AG10803 (cell line): ENCODE measurements around the gene ZAP70.

Experiments
- DNase-seq: peaks from one replicate; pipeline ENCODE4 v3.0.0; 2010; ENCODE audit warnings: low read depth
- H3K4me3 ChIP-seq: 2 replicates; pipeline ENCODE4 v1.5.1; 2011; ENCODE audit warnings: mild to moderate bottlenecking, low read length, control low read depth
- CTCF ChIP-seq: conservative IDR thresholded peaks from 2 replicates; pipeline ENCODE4 v1.5.1; 2011; ENCODE audit warnings: mild to moderate bottlenecking, low read length, control low read depth, inconsistent platforms

ZAP70 gene

DNA sequence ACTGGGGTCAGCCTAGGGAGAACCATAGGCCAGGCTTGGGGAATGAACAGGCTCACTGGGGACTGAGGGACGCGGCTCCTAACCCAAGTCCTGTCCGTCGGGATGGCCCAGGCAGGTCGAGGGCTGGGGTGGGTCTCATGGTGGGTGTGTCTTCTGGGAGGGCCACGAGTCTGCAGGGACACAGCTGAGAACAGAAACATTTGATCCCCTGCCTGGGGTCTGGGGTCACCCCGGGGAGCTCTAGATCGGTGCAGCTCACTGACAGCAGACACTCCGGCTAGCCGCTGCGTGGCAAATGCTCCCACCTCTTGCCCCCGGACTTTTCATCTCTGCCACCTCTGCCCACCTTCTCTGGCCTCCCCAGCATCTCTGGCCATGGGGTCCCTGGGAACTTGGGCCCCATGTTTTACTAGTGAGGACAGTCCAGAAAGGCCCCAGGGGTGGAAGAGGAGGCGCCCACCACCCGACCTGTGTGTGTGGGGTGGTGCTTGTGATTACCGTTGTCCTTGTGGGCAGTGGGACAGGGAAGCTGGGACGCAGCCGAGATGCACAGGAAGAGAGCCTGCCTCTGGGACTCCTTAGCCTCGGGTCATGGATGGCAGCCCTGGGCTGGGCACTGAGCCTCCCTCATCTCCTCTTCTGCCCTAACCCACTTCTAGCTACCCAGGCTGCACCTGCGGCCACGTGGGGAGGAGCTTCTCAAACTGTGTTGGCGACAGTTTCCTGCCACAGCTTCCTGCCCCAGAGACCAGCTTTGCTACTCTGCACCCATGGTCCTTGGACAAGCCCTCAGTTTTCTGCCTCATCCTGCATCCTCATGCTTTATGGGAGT, 4.9 kb downstream of the ZAP70 start:
- DNase-seq = no peak
- no peak for TF ChIP-seq CTCF
- no peak overlapping the region for H3K4me3 ChIP-seq

DNA sequence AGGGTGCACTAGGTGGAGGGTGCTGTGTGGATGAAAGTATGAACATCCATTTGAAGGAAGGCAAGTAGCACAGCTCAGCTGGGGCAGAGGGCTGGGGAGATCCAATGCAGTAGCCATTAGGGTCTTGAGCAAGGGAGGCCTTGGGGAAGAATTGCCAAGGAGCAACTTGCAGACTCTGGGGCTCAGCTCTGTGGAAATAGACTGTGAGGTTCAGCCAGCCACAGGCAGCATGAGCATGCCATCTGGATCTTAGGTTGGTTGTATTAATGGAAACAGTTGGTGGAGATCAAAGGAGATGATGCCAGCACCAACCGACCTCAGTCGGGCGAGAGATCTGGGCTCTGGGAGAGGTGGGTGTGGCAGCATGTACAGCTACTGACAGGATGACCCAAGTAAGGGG, 5.6 kb downstream of the ZAP70 start:
- TF ChIP-seq CTCF = no peak
- no peak for DNase-seq
- H3K4me3 ChIP-seq = no peak overlapping the region

DNA sequence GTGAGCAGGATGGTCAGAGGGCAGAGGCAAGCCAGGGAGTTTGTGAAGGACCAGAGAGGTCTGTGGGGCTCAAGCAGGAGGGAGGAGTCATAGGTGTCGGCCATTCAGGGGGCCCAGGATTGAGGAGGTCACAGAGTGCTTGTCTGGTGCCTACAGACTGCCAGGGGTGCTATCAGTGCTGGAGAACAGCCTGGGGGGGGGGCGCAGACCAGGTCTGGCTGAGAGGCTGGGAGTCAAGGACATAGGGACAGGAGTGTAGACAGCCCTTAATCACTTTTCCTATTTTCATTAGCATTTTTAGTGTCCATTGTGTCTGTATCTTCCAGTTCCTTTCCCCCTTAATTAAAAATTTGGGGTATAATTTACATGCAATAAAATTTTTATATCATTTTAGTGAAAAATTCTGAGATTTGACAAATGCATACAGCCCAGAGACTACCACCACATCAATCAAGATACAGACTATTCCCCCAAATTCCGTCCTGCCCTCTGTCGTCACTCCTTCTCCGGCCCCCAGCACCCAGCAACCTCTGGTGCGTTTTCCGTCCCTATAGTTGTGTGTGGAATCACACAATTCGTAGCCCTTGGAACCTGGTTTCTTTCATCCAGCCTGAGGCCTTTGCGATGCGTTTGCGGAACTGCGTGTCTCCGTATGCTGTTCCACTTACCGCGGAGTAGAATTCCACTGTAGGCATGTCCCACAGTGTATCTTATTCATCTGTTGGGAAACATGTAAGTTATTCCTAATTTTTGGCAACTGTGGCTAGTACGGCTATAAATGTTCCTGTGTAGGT, 6.2 kb downstream of the ZAP70 start:
- no peak overlapping the region for H3K4me3 ChIP-seq
- no peak for TF ChIP-seq CTCF

GRCh38 chr2:97720746-97721145, 7.4 kb downstream of the ZAP70 start:
- no peak for TF ChIP-seq CTCF
- H3K4me3 ChIP-seq = no peak overlapping the region
- no peak for DNase-seq

More for the DNA sequence above, 6.2 kb downstream of the ZAP70 start:
- no peak for DNase-seq

DNA sequence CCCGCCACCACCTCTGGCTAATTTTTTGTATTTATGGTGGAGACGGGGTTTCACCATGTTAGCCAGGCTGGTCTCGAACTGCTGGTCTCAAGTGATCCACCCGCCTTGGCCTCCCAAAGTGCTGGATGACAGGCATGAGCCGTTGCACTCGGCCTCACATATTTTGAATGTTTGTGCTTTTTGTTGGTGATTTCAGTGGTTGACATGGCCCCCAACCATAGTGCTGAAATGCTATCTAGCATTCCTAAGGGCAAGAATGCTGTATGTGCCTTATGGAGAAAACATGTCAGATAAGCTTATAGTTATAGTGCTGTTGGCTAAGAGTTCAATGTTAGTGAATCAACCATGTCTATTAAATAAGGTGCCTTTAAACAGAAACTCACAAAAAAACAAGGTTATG, 8.9 kb downstream of the ZAP70 start:
- DNase-seq = no peak
- no peak overlapping the region for H3K4me3 ChIP-seq
- TF ChIP-seq CTCF = no peak

- H3K4me3 ChIP-seq = no peak overlapping the region
These were observed 10.0 kb downstream of the ZAP70 start for GRCh38 chr2:97723156-97724072.

More at GRCh38 chr2:97723156-97724072, 10.0 kb downstream of the ZAP70 start:
- no peak for TF ChIP-seq CTCF
- DNase-seq = no peak
